ENCODE measurements around the gene CADM1.
"Not testable (repeated sequence)": the region's sequence is repeated elsewhere in the genome, so short reads cannot be mapped to it uniquely, and the experiment has no call there.

The CADM1 gene

DNA sequence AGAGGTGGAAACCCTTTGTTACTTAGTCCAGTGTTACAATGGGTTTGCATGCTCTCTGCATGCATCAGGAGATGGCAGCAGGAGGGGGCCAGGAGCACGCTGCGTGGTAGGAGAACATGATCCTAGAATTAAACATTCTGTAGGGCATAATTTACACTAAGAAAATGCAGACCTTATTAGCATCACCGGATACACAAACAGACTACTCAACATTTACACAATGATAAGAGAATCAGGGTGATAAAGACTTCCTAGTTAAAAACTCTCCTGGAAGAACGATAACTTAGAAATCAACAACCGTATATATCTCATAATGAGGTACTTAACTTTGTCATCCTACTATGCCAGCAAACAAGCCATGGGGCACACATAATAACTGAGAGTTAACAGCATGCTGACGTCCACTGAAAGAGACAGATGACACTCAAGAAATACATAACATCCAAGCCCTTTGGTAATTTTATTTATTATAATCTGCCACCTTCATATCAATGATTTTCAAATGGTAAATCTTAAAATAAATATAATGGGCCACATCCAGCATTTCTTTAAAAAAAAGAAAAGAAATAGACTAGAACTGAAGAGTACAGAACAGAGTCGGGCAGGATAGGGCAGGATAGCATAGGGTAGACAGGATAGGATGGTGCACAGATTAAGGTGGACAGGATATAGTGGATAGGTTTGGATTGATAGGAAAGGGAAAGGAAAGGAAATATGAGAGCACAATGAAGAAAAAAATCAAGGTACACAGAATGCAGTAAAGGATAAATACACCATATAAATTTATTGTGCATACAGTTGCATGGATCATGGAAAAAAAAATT, 27.5 kb downstream of the CADM1 start:
- DNase-seq, result no peak

DNA sequence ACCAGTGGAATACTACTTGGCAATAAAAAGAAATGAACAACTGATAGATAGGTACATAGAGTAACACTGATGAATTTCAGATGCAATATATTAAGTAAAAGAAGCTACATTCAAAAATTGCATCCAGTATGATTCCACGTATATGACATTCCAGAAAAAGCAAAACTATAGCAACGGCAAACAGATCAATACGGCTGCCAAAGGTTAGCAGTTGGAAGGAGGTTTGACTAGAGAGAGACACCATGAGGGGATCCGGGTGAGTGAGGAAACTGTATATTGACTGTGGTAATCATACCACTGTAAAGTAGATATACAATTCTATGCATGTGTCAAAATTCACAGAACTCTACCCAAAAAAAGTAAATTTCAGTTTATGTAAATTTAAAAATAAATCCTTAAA, 28.7 kb downstream of the CADM1 start:
- no peak for DNase-seq

DNA sequence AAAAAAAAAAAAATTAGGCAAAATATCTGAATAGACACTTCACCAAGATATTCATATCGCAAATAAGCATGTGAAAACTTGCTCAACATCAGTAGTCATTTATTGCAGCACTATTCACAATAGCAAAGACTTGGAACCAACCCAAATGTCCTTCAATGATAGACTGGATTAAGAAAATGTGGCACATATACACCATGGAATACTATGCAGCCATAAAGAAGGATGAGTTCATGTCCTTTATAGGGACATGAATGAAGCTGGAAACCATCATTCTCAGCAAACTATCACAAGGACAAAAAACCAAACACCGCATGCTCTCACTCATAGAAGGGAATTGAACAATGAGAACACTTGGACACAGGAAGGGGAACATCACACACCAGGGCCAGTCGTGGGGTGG, 29.9 kb downstream of the CADM1 start:
- not testable (repeated sequence) for DNase-seq

DNA sequence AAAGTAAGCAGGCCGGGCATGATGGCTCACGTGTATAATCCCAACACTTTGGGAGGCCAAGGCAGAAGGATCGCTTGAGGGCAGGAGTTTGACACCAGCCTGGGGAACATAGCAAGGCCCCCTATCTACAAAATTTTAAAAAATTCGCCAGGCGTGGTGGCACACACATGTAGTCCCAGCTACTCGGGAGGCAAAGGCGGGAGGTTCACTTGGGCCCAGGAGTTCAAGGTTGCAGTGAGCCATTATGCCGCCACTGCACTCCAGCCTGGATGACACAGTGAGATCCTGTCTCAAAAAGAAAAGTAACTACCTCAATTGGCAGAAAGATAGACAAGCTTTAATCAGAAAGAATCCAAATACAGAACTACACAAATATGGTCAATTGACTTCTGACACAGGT, 31.0 kb downstream of the CADM1 start:
- DNase-seq, result no peak

DNA sequence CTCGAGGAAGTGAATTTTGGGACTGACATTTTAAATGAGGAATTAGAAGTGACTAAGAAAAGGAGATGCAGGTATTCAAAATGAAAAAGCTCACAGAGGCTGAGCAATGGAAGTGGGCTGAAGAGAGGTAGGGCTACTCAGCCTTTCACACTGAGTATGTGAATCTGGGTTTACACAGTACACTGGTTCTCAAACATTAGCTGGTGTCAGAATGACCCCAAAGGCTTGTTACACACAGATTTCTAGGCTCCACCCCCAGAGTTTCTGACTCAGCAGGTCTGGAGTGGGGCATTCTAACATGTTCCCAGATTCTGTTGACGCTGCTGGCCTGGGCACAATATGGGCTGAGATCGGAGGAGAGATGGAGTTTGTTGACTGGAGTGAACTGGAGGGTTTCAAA, 32.8 kb downstream of the CADM1 start:
- DNase-seq, result no peak

DNA sequence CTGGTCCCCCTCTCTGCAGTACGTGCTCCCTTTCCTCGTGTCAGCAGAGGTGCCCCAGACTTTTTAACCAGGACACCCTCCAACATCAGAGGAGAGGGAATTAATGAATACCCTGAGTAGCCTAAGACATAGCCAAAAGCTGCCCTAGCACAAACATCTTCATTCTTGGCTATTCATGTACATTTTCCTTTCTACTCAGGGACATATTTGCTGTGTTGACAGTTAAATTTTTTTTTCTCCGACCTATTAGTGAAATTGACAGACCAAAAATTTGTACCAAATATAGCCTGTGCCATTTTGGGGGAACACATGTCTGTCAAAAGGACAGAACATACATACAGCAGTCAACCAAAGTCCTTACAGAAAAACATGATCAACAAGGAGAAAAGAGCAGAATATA, 33.3 kb downstream of the CADM1 start:
- no peak for DNase-seq

DNA sequence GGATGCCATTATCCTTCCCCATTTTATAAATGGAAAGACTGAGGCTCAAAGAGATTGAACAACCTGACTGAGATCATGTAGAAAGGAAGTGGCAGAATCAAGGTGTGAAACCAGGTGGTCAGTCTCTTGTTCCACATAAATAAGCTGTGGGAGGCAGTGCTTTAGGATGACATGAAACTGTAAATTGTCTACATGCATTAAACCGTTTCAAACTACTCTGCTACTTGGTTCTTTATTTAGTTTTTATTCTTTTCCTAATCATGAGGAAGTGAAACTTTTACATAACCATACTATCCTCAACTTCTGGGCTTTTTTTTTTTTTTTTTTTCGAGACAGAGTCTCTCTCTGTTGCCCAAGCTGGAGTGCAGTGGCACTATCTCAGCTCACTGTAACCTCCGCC, 34.9 kb downstream of the CADM1 start:
- DNase-seq, result no peak

DNA sequence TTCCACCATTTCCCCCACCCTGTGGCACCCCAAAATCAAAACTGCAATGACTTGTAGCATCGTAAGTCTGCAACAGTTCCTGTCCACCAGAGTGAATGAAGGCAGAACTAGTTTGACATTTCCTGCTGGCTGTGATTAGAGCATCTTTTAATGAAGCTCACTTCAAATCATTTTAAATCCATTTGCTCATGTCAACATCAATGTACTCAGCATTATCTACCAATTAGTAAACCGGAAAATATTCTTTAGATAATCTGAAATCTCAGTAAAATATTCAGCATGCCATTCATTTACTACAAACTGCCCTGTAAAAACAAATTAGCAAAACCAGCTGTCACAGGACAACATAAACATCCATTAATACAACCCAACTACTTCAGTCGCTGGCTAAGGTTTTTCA, 38.1 kb downstream of the CADM1 start:
- no peak for DNase-seq

DNA sequence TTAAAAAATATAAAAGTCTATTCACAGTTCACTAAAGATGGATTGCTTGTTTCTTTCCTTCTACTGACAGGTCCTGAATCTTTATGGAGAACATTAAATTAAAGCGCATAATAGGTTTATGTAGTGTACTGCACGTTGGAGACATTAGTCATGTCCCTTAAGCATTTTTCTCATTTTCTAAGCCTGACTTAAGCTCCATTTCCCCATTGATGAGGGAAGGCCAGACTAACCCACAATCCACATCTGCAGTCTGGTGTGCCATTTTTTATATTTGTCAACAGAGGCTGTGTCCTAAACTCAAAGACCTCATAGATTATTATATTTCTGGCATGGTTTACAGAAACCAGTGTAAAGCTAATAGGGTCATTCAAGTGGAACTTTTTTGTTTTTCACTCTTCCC, 39.9 kb downstream of the CADM1 start:
- DNase-seq, result no peak

DNA sequence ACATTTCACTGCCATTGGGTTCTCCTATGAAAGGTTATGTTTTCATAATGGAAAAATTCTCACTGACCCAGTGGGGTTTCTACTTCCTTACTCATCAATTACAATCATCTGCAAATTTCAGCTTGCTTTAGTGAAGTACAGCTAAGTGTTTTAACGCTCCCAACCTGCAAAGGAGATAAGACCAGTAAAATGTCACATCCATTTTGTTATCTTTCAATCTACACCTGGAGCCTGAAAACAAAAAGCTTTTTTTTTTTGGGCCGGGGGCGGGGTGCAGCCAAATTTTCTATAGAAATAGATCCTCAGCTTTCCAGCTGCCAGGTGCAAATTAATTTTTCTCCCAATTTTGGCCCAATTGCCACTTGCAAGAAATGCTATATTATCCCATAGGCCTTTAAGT, 40.6 kb downstream of the CADM1 start:
- no peak for DNase-seq

DNA sequence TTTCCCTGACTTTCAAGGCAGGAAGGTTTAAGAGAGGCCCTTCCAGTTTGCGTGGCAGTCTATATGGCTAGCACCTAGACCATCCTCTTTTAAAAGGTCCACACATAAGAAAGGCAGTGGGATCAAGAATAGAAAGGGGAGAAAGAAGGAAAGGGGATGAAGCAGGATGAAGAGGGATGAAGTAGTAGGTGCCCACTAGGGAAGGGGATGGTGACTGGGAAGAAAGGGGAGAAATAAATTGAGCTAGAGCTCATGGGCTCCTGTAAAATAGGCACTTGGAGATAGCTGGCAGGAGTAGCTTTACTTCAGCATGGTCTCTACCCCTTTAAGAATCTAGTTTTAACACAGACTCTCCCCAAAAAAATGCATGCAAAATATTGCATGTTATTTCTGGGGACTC, 41.5 kb downstream of the CADM1 start:
- DNase-seq, result no peak

DNA sequence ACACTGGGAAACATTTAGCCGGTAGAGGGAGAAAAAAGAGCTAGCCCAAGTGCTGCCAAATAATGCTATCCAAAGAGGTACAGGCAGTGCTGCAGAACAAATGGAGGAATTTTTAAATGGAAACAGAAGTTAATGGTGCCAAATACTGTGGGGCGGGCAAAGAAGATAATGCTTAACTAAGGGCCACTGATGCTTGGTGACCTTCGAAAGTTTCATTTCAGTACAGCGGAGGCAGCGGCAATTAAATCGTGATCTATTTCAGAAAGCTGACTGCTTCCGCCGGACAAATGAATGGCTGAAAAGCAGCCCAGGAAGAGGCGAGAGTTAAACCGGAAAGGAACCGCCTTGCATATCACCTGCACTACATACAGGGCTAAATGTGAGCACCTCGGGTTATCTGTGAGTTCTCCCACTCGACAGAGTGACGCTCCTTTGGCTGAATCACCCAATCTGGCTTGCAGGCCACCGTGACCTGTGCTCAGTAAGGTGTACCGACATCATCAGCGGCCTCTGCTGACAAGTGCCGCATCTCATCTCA, 42.1 kb downstream of the CADM1 start:
- DNase-seq, result no peak

DNA sequence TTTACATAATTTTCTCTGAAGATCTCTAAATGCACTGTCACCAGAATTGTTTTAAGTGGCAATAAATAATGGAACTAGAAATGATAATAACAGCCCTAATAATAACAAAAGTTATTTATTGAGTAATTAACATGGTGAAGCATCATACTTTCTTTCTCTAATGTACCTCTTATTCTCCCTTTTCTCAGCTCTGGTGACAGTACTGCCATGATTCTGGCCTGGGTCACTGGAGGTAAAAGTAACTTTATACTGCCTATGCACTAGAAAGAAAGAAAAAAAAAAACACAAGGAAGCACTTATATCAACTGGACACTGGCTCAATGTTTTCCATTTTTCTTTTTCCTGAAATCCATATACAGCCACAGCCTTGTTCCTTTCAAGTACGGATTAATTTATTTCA, 43.7 kb downstream of the CADM1 start:
- no peak for DNase-seq

DNA sequence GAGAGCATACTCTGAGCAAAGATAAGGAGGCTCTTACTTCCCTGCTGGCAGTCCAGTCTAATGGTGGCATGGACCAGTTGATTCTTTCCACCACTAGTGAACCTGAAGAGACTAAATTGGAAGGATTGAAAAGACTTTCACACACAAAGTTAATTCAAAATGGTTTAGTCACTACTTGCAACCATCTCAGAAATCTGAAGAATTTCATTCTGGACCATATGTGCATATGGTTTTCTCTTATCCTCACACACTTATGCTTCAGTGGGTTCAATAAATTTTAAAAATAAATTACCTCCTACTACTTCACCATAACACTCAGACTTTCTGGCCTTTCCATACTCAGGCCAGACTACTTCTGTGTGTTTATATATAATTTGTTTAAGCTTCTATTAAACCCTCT, 44.7 kb downstream of the CADM1 start:
- DNase-seq, result no peak

DNA sequence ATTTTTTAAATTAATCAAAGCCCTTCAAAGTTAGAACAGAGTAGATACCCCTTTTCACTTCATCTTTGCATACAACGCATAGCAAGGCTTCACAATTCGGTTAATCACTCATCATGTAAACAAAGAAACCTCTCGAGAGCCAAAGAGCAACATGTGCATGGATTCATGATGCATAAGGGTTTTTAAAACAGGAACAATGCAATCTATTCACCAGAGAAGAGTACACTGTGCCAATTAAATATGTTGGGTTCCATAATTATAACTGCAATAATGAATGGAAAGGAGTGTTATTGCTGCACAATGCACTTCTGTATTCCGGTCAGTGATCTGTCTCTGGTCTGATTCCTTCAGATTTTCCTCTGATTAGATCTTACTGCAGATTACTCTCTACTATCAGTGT, 45.3 kb downstream of the CADM1 start:
- DNase-seq, result no peak

DNA sequence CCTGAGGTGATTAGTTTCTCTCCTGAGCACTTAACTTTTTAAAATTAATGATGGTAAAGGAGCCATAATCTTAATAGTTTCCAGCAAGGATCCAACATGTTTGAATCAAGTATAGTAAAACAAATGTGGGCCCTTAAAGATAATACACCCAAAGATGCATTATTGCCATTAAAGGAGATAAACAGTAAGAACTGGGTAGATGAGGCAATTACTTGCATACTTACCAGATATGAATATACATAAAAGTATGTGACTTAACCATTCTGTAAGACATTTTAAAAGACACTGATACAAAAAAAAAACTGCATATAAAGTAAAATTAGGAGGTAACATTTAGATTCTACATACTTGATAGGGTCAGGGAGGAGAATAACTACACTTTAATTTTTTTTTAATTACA, 48.2 kb downstream of the CADM1 start:
- no peak for DNase-seq

DNA sequence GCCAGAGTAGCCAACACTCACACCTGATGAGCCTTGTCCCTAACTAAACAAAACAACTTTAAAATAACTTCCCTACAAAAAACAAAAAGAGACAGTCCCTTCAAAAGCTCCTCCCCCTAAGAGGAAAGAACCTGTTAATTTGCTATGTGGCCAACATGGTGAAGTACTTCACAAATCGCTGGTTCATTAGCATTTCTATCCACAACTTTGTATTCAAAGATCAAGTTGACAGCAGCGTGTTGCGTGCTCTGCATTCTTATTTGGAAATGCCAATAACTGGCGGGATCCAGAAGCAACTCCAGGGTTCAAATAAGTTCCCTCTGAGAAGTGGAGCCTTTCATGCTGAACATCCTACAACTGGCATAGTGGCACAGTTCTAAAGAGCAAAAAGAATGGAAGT, 48.6 kb downstream of the CADM1 start:
- DNase-seq, result no peak

DNA sequence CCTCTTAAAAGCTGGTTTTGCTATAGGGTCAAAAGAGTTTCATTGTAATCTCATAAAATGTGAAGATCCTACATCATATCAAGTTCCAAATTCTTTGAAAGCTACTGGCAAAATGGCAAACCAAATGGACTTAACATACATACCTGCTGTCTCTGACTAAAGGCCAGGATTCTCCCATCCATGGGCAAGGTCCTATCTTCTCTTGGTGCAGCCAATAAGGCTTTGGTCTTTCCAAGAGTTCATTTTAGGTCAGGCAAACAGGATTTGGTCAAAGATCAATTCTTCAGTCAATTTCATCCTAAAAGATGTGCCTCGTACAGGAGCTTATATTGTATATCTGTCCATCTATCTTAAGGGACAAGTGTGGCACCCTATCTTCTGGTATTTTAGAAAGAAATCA, 49.7 kb downstream of the CADM1 start:
- no peak for DNase-seq

DNA sequence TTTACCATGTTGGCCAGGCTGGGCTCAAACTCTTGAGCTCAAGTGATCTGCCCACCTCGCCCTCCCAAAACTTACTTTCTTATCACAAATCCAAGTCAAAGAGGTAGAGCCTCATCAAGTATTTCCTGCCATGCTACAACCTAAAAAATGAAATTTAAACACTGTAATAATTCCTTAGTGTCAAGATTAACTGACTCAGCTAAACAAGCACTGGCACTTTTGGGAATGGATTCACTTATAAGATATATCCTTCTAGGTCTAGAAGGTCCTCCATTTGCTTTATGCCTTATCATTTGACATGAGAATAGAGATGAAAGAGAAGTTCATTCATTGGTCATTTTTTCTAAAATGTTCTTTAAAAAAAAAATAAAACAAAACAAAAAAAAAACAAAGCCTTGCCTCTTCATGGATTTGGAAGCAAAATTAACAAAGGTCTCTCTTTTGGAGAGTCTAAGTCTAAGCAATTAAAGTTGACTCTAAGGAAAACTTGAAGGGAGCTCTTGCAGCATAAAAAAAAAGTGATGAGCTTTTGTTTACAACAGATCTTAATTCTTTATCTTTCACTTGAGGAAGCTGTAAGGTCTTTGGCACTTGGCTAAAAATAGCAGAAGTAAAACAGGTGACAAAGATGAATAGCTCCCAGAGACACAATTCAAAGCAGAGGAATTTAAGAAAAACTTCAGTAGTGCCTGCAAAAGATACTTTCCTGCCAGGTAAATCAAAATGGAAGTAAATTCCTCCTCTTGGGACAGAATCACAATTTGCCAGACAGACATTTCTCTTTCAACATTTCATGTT, 50.3 kb downstream of the CADM1 start:
- no peak for DNase-seq

DNA sequence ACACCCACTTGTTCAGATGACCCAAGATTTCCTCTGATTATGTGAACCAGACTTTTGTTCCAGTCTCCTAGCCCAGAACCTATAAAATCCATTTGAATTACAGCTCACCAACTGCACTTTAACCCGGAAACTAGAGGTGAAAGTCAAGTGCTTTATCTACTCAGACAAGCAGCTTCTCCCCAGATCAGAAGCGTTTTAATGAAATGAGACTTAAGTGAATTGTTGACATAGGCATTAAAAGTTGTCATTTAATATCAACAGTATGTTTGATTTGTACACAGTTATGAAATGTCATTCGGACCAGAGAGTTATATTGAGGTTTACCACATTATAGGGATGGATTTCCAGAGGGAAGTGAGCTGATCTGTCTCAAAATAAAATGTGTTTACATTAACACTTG, 52.0 kb downstream of the CADM1 start:
- peak; percentile 21 for DNase-seq

DNA sequence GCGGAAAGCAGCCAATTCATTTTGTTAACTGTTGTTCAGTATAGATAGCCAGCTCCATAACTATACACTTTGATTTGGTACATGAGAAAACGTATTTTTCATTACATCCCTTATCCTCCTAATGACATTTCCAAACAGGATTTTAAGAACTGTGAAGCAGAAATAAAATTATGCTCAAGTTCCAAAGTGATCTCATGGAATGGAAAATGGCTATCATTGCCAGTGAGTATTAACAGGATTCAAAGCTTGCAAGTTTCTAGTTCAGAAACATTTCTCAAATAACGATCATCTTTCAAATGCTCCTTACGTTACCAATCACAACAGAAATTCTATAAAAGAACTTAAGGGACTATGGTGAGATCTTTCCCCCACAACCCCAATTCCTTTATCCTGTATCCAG, 53.7 kb downstream of the CADM1 start:
- DNase-seq, result no peak

DNA sequence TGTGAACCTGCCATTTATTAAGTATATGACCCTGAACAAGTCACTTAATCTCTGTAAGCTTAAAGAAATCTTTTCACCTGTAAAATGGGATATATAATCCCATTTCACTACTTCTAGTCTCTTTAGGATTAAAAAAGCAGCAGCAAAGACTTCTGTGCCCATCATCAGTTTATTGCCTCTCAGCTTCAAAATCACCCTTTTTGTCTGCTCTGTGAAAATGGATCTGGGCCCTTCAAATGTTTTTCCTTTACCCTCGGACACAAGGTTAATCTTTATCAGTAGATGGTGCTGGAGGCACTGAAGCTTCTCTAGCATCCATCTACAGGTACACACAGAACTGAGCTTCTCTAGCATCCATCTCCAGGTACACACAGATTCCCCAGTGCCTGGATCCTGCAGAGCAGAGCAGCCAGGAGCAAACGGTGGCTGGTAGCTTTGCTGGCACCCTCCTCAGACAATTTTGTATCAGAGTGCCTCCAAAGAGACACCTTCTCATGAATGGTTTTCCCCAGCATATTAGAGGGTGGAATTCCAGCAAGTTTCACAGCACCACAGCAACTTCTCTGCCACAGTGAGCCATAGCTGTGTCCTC, 56.8 kb downstream of the CADM1 start:
- no peak for DNase-seq

DNA sequence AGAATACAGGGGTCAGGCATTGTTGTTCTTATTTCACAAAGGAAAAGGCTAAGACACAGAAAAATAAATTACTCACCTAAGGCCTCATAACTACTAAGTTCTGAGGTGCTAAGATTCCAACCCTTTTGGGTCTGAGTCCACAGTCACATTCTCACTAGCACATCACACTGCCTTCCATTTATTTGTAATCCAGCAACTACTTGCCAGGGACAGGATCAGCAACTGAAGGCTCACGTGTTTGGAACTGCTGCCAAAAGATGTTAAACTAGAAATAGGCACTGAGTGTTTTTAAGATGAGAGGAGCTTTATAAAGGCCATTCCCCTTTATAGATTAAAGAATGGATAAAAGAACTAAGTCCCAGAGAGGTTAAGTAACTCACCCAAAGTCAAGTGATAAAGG, 58.0 kb downstream of the CADM1 start:
- no peak for DNase-seq

DNA sequence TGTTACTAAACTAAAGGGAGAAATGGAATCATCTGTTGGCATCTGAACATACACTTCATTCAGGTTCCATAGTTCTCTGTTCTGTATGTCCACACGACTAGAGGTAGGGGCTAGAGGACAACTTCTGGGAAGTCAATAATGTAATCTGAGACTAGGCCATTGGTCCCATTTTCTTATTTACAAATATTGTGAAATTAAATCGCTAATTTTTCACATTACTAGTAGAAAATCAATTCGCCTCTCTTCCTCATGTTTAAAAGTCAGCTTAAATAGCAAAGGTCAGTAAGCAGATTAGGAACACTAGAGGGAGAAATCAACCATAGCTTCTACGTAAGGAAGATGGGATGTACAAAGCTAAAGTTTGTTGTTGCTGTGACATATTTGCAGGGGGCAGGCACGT, 59.7 kb downstream of the CADM1 start:
- DNase-seq, result no peak
